ENCODE results near the gene CTIF. TPM values are rescaled to one million over a fixed set of nuclear protein-coding genes. Genes with fewer than 3 reads are reported as not detected.

The CTIF gene
- total RNA-seq, 1 experiment from 2014 or later, result 5.8 TPM

- TF ChIP-seq EZH2 (IDR thresholded peaks at IDR 0.05; ENCODE audit: low read length, unreplicated experiment) (no peak), EZH2phosphoT487 (IDR thresholded peaks at IDR 0.05; ENCODE audit: borderline replicate concordance, low read length) (no peak)
- TF ChIP-seq, protein P1, sequence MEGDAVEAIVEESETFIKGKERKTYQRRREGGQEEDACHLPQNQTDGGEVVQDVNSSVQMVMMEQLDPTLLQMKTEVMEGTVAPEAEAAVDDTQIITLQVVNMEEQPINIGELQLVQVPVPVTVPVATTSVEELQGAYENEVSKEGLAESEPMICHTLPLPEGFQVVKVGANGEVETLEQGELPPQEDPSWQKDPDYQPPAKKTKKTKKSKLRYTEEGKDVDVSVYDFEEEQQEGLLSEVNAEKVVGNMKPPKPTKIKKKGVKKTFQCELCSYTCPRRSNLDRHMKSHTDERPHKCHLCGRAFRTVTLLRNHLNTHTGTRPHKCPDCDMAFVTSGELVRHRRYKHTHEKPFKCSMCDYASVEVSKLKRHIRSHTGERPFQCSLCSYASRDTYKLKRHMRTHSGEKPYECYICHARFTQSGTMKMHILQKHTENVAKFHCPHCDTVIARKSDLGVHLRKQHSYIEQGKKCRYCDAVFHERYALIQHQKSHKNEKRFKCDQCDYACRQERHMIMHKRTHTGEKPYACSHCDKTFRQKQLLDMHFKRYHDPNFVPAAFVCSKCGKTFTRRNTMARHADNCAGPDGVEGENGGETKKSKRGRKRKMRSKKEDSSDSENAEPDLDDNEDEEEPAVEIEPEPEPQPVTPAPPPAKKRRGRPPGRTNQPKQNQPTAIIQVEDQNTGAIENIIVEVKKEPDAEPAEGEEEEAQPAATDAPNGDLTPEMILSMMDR (conservative IDR thresholded peaks at IDR 0.05; ENCODE audit: low read depth, low read length), result no peak
- no peak for DNase-seq
- Histone ChIP-seq H4K20me1 (ENCODE audit: low read length) (no peaks in the 10 kb centered on the region), H3K4me3 (ENCODE audit: low read length) (no peak overlapping the region), H3K4me1 (ENCODE audit: insufficient read depth, low read length) (no peaks in the 10 kb centered on the region), H3F3A (ENCODE audit: low read length, unreplicated experiment) (no peaks in the 10 kb centered on the region), H2AFZ (ENCODE audit: low read length) (no peak overlapping the region), H3K9me3 (ENCODE audit: low read length) (no peaks in the 10 kb centered on the region), H3K79me2 (ENCODE audit: low read length) (no peaks in the 10 kb centered on the region), H3K36me3 (ENCODE audit: low read depth, low read length) (no peaks in the 10 kb centered on the region), H3K27me3 (ENCODE audit: low read length) (no peaks in the 10 kb centered on the region), H3K4me2 (ENCODE audit: low read length) (no peak overlapping the region), H3K27ac (ENCODE audit: low read length) (no peak overlapping the region), H3K9me2 (replicated peaks; ENCODE audit: low read length) (no peaks in the 10 kb centered on the region), H3K9ac (ENCODE audit: low read length) (no peak overlapping the region)
- ChIA-PET POLR2A (ENCODE audit: unreplicated experiment) (no interaction called here), CTCF (interaction anchor here (0.6 kb wide), 1 partner anchor 34 kb away, joined by 4 read pairs; no protein-coding TSS in a partner anchor)
- intact Hi-C loops (cut with micrococcal nuclease), result no loop called here
- ATAC-seq, result no peak
- no TSS peak for BruUV-seq (replicated peaks)
Measured at GRCh38 chr18:48798334-48799245, 259.8 kb downstream of the CTIF start.

DNA sequence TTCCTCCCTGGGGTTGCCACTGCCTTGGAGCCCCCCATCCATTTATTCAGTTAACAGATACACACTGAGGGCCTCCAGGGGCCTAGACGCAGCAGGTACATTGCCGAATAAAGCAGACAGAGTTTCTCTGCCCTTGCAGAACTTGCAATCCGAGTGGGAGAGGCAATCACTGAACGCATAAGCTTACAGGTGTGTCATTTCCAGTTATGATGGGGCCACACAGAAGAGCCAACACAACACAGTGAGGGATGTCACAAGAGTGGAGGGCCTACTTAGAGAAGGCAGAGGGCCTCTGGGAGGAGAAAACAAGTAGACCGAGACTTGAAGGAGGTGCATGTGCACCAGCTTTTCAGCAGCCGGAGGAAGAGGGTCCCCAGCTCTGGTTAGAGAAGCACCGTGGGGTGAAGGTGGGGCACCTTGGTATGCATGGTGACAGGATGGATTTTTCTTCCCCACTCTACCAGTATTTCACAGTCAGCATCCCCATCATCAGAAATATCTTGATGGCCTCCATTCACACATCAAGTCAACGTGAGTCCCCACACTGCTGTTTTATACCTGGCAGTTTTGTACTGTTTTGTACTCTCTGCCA is 261.0 kb downstream of the CTIF start:
- Histone ChIP-seq H3K27ac (ENCODE audit: low read length) (no peak overlapping the region), H3K4me2 (ENCODE audit: low read length) (no peak overlapping the region), H3K9ac (ENCODE audit: low read length) (no peak overlapping the region), H3K4me3 (ENCODE audit: low read length) (no peak overlapping the region), H3F3A (ENCODE audit: low read length, unreplicated experiment) (no peaks in the 10 kb centered on the region), H3K27me3 (ENCODE audit: low read length) (no peaks in the 10 kb centered on the region), H4K20me1 (ENCODE audit: low read length) (no peaks in the 10 kb centered on the region), H3K9me3 (ENCODE audit: low read length) (no peaks in the 10 kb centered on the region), H3K79me2 (ENCODE audit: low read length) (no peaks in the 10 kb centered on the region), H3K9me2 (replicated peaks; ENCODE audit: low read length) (no peaks in the 10 kb centered on the region), H3K36me3 (ENCODE audit: low read depth, low read length) (no peaks in the 10 kb centered on the region), H3K4me1 (ENCODE audit: insufficient read depth, low read length) (no peaks in the 10 kb centered on the region), H2AFZ (ENCODE audit: low read length) (no peak overlapping the region)
- ChIA-PET CTCF (no interaction called here), POLR2A (ENCODE audit: unreplicated experiment) (no interaction called here)
- no peak for DNase-seq
- TF ChIP-seq, protein P1 (conservative IDR thresholded peaks at IDR 0.05; ENCODE audit: low read depth, low read length), result no peak
- TF ChIP-seq EZH2phosphoT487 (IDR thresholded peaks at IDR 0.05; ENCODE audit: borderline replicate concordance, low read length), result no peak
- TF ChIP-seq EZH2 (IDR thresholded peaks at IDR 0.05; ENCODE audit: low read length, unreplicated experiment), result no peak
- intact Hi-C loops (cut with micrococcal nuclease), result no loop called here
- no peak for ATAC-seq
- BruUV-seq (replicated peaks), result no TSS peak

DNA sequence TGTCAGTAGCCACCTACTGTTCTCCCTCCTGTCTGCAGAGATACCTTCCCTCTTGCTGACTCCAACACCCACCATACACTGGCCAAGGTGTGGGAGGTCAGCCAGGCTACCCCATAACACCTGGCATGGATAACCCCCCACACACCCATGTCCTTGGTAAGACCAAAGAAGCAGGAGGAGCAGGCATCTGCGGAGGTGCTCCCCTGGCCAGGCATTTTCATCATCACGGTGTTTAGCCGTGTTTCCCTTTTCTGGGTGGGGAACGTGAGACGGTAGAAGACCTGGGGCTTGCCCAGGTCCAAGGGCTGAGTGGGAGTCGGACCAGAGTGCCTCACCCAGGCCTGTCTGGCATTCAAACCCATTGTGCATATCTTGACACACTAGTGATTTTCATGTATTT is 261.6 kb downstream of the CTIF start:
- no TSS peak for BruUV-seq (replicated peaks)
- Histone ChIP-seq H3K79me2 (ENCODE audit: low read length) (no peaks in the 10 kb centered on the region), H3K27ac (ENCODE audit: low read length) (no peak overlapping the region), H3K27me3 (ENCODE audit: low read length) (no peaks in the 10 kb centered on the region), H3F3A (ENCODE audit: low read length, unreplicated experiment) (no peaks in the 10 kb centered on the region), H2AFZ (ENCODE audit: low read length) (no peak overlapping the region), H3K9me2 (replicated peaks; ENCODE audit: low read length) (no peaks in the 10 kb centered on the region), H3K9ac (ENCODE audit: low read length) (no peak overlapping the region), H3K4me3 (ENCODE audit: low read length) (no peak overlapping the region), H3K9me3 (ENCODE audit: low read length) (no peaks in the 10 kb centered on the region), H3K4me2 (ENCODE audit: low read length) (no peak overlapping the region), H3K4me1 (ENCODE audit: insufficient read depth, low read length) (no peaks in the 10 kb centered on the region), H4K20me1 (ENCODE audit: low read length) (no peaks in the 10 kb centered on the region), H3K36me3 (ENCODE audit: low read depth, low read length) (no peaks in the 10 kb centered on the region)
- DNase-seq (no peak), ATAC-seq (no peak)
- CTCF ChIA-PET, result no interaction called here
- POLR2A ChIA-PET (ENCODE audit: unreplicated experiment), result no interaction called here
- intact Hi-C loops (cut with micrococcal nuclease), result no loop called here
- TF ChIP-seq EZH2phosphoT487 (IDR thresholded peaks at IDR 0.05; ENCODE audit: borderline replicate concordance, low read length) (no peak), EZH2 (IDR thresholded peaks at IDR 0.05; ENCODE audit: low read length, unreplicated experiment) (no peak)
- TF ChIP-seq, protein P1 (conservative IDR thresholded peaks at IDR 0.05; ENCODE audit: low read depth, low read length), result no peak
